Ramos (cell line): Measurements from ENCODE around the gene SEPTIN1.
"Not testable (repeated sequence)": the region's sequence is repeated elsewhere in the genome, so short reads cannot be mapped to it uniquely, and the experiment has no call there.

Experiments used
- in situ Hi-C: fragments of 300-500 bp; cut with MboI; formaldehyde crosslinking; loops from one replicate; pipeline ENCODE4 v1.14.3; 2022; ENCODE audit warnings: low sequenced_read_pairs; ENCODE audit not compliant: unreplicated experiment

Gene SEPTIN1

DNA sequence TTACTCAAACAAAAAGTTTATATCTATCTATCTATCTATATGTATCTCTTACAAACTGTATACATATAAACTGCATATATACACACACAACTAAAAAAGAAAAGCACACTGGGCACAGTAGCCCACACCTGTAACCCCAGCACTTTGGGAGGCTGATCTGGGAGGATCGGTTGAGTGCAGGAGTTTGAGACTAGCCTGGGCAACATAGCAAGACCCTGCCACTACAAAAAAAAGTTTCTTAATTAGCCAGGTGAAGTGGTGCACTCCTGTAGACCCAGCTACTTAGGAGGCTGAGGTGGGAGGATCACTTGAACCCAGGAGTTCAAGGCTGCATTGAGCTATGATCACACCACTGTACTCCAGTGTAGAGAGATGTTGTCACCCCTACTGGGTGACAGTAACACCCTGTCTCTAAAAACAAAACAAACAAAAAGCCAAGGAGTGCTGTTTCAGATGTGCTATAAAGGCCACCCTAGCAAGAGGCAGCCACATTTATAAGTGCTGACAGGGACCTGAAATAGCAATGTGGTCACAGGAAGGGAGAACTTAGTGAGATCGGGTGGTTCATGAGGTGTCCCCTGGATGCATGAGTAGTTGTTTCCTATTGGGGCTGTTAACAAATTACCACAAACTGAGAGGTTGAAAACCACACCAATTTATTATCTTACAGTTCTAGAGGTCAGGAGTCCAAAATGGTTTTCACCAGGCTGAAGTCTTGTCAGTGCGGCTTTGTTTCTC is 32.1 kb downstream of the SEPTIN1 start:
- in situ Hi-C loops = no loop called here

GRCh38 chr16:30349675-30350074 is 32.7 kb downstream of the SEPTIN1 start:
- in situ Hi-C loops = no loop called here

DNA sequence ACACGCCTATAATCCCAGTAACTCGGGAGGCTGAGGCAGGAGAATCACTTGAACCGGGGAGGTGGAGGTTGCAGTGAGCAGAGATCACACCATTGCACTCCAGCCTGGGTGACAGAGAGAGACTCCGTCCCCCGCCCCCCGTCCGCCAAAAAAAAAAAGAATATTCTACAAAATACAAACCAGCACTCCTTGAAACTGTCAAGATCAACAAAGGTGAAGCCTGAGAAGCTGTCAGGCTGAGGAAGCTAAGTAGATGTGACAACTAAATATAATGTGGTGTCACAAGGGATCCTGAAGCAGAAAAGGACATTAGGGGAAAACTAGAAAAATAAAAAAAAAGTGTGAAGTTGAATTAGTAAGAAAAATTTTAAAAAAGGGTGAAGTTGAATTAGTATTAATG is 33.4 kb downstream of the SEPTIN1 start:
- in situ Hi-C loops = no loop called here

DNA sequence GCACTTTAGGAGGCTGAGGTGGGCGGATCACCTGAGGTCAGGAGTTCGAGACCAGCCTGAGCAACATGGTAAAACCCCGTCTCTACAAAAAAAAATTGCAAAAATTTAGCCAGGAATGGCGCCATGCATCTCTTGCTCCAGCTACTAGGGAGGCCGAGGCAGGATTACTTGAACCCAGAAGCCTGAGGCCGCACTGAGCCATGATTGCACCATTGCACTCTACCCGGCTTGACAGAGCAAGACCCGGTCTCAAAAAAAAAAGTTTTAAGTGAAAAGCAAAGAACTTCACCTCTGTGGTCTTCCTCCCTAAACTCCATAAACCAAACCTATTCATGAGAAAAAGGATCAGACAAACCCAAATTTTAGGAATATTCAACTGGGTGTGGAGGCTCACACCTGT is 34.2 kb downstream of the SEPTIN1 start:
- in situ Hi-C loops = no loop called here

DNA sequence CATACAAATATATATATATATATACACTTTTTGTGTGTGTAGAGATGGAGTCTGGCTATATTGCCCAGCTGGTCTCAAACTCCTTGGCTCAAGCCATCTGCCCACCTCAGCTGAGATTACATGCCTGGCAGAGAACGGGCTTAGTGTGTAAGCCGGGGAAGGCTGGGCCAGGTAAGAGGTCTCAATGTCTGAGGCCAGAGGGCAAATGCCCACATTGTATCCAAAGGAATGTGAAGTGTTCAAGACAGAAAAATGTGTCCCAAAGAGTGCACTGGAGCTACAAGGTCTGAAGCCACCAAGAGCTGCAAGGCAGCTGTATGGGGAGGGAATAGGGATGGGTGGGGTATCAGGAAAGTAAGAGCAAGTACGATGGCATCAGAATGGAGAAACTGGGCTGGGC is 36.1 kb downstream of the SEPTIN1 start:
- in situ Hi-C loops = no loop called here

DNA sequence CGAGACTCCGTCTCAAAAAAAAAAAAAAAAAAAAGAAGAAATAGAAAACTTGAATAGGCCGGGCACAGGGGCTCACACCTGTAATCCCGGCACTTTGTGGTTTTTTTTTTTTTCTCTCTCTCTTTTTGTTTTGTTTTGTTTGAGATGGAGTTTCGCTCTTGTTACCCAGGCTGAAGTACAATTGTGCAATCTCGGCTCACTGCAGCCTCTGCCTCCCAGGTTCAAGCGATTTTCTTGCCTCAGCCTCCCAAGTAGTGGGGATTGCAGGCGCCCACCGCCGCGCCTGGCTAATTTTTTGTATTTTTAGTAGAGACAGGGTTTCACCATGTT is 38.9 kb downstream of the SEPTIN1 start:
- in situ Hi-C loops = not testable (repeated sequence)

DNA sequence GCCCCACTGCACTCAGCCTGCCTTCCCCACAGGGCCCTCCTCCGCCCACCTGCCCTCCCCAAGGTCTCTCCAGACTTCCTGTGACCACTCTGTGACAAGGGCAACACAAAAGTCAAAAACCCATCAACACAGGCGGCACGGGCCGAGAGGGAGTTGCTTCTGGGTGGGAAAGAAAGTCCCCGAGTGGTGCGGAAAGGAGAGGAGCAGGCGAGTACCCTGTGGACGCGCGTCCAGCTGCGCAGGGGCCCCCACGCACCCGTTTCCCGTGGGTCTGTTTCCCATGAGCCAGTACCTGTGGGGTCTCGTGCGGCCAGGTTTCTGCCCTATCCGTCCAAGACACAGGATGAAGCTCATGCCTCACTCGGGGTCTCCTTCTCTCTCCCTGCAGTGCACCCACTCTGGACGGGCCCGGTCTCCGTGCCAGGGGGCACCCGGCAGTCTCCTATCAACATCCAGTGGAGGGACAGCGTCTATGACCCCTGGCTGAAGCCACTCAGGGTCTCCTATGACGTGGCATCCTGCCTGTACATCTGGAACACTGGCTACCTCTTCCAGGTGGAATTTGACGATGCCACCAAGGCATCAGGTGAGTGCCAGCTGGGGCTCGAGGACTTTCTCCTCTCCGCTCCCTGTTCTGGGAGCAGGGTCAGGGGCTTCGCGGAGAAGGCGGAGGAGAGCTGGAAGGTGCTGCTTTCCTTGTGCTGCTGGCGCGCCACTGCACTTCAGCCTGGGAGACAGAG is 39.4 kb downstream of the SEPTIN1 start:
- in situ Hi-C loops = no loop called here

- in situ Hi-C loops = not testable (repeated sequence)
Observed at GRCh38 chr16:30341971-30342370, 40.4 kb downstream of the SEPTIN1 start.

DNA sequence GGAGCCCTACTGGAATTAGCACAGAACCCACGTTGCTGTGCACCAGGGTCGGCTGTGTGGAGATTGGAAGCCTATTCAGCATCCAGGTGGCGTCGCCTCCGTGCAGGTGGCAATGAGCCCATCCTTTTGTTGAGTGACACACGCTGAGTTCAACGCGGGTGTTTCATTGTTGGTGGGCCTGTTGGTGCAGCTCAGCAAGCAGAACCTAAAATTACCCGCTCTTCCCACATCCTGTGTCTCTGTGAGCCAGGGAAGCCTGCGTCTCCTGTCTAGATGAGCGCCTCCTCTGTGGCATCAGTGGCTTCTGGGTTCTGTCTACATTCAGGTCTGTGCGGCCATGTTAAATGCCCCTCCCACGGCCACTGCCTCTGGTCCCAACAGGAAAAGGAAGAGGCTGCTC is 41.7 kb downstream of the SEPTIN1 start:
- in situ Hi-C loops = no loop called here

- in situ Hi-C loops = not testable (repeated sequence)
Observed at GRCh38 chr16:30338715-30339114, 43.6 kb downstream of the SEPTIN1 start.

DNA sequence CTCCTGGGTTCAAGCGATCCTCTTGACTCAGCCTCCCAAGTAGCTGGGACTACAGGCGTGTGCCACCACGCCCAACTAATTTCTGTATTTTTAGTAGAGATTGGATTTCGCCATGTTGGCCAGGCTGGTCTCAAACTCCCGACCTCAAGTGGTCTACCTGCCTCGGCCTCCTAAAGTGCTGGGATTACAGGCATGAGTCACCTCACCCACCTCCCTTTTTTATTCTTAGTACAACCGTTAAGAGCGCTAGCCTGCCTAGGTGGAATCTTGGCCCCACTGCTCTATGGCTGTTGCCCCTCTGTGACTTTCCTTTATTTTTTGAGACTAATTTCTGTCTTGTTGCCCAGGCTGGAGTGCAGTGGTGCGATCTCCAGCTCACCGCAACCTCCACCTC is 44.4 kb downstream of the SEPTIN1 start:
- in situ Hi-C loops = not testable (repeated sequence)

DNA sequence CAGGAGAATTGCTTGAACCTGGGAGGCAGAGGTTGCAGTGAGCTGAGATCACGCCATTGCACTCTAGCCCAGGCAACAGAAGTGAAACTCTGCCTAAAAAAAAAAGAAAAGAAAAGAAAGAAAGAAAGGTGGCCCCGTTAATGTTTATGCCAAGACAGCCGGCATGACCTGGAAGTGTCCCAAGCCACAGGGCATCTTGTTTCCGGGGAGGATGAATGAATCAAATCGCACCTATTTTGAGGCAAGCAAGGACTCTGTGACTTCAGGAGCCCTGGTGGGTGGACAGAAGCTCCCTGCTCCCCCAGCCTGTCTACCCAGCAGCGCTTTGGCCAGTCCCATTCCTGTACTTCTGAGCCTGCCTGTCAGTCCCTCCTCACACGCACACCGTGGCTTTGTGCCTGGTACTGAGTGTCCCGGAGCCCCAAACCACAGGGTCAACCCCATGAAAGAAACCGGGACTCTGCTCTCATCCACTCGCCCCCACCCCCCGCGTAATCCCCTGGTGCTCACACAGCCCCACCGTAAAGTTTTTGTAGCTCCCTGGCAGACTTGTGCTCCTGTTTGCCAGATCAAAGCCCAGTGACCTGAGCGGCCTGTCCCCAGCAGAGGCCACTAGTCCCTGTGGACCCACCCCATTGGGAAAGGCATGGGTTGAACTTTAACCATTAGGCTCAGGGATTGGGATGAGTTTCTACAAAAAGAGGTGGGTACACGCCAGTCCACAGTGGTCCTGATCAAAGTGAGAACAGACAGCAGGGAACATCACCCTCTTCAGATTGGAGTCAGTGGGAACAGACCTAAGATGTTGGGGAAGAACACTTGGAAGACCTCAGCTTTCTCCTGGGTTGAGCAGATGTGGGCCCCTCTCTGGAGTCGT is 46.5 kb downstream of the SEPTIN1 start:
- in situ Hi-C loops = no loop called here

DNA sequence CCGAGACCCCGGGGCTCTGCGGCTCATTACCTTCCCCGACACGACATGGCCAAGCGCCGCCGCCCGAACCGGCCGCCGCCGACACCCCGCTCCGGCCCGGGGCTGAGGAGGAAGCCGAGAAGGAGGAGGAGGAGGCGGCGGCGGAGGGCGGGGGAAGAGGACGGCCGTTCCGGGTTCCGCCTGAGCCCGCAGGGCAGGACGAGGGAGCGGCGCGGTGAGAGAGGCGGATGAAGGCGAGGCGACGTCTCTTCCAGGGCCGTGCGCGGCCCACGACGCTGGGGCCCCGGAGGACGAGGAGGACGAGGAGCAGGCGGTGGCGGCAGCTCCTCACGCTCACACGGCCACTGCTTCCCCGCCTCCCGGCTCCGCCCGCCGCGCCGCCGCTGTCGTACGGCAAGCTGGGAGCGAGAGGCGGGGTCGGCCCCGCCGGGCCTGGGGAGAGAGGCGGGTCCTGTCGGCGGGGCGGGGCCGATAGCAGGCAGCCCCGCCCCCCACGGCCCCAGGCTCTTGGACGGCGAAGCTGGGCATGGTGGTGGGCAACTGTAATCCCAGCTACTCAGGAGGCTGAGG is 47.2 kb downstream of the SEPTIN1 start:
- in situ Hi-C loops = not testable (repeated sequence)

- in situ Hi-C loops = not testable (repeated sequence)
Observed at GRCh38 chr16:30334473-30334989, 47.8 kb downstream of the SEPTIN1 start.
